ENCODE results near the gene ATXN7L2.

GRCh38 chr1:109497449-109498160 lies 13.9 kb downstream of the ATXN7L2 start:
- no peak for TF ChIP-seq REST (IDR thresholded peaks at IDR 0.05; ENCODE audit: low read depth, low read length)
- TF ChIP-seq EZH2 (IDR thresholded peaks at IDR 0.05; ENCODE audit: borderline replicate concordance, control insufficient read depth, low read depth, low read length): no peak
- no peak for TF ChIP-seq EED (IDR thresholded peaks at IDR 0.05; ENCODE audit: low read depth)
- TF ChIP-seq SMARCA5 (IDR thresholded peaks at IDR 0.05): no peak
- TF ChIP-seq POLR2A (IDR thresholded peaks at IDR 0.05; ENCODE audit: low read depth, low read length): no peak
- TF ChIP-seq JUNB (IDR thresholded peaks at IDR 0.05): no peak

Data from GM12878 (cell line).